Measurements from ENCODE around the gene RIMBP2. TPM values are rescaled to one million over a fixed set of nuclear protein-coding genes. Genes with fewer than 3 reads are reported as not detected.
A peak's percentile ranks its signal among the peaks of the same experiment; 100 is the strongest.

RIMBP2 gene
- total and polyA plus RNA-seq, 4 donors, result 0.39 to 1.0 TPM; not detected in 2

GRCh38 chr12:130627175-130627574, 88.9 kb downstream of the RIMBP2 start:
- Histone ChIP-seq H3K27ac (ENCODE audit: low read depth in 1 of 2, low read length in 2 of 2) (no peak overlapping the region), H3K4me1 (ENCODE audit: control insufficient read depth in 1 of 2, insufficient read depth in 2 of 2, low read length in 2 of 2) (no peaks in the 10 kb centered on the region), H3K27me3 (ENCODE audit: control insufficient read depth in 1 of 2, insufficient read depth in 2 of 2, low read length in 1 of 2) (no peaks in the 10 kb centered on the region), H3K9me3 (ENCODE audit: control insufficient read depth, low read length) (peaks cover 4% of the 10 kb centered on the region), H3K36me3 (ENCODE audit: control insufficient read depth in 1 of 2, insufficient read depth in 2 of 2, low read length in 1 of 2) (no peaks in the 10 kb centered on the region), H3K4me3 (ENCODE audit: low read length in 2 of 2) (no peak overlapping the region)
- intact Hi-C loops (cut with DNase I), result no loop called here
- WGBS, 2 donors, result 84 to 89% methylated on average over 7 of the region's 7 CpGs
- no peak for ATAC-seq (ENCODE audit: low FRiP score)
- DNase-seq, result peak in 1 of 2 donors; percentile 33

GRCh38 chr12:130626601-130627000, 89.5 kb downstream of the RIMBP2 start:
- no peaks in the 10 kb centered on the region for H3K36me3 ChIP-seq (ENCODE audit: control insufficient read depth in 1 of 2, insufficient read depth in 2 of 2, low read length in 1 of 2)
- WGBS, 2 donors, result 78% methylated on average over 11 of the region's 11 CpGs
- H3K9me3 ChIP-seq (ENCODE audit: control insufficient read depth, low read length), result peaks cover 4% of the 10 kb centered on the region
- no peaks in the 10 kb centered on the region for H3K27me3 ChIP-seq (ENCODE audit: control insufficient read depth in 1 of 2, insufficient read depth in 2 of 2, low read length in 1 of 2)
- intact Hi-C loops (cut with DNase I), result no loop called here
- no peak overlapping the region for H3K27ac ChIP-seq (ENCODE audit: low read depth in 1 of 2, low read length in 2 of 2)
- ATAC-seq (ENCODE audit: low FRiP score), result no peak
- no peak overlapping the region for H3K4me3 ChIP-seq (ENCODE audit: low read length in 2 of 2)
- no peaks in the 10 kb centered on the region for H3K4me1 ChIP-seq (ENCODE audit: control insufficient read depth in 1 of 2, insufficient read depth in 2 of 2, low read length in 2 of 2)
- peak in 1 of 2 donors; percentile 17 for DNase-seq

GRCh38 chr12:130625201-130625600, 90.9 kb downstream of the RIMBP2 start:
- H3K4me1 ChIP-seq (ENCODE audit: control insufficient read depth in 1 of 2, insufficient read depth in 2 of 2, low read length in 2 of 2), result no peaks in the 10 kb centered on the region
- peaks cover 4% of the 10 kb centered on the region for H3K9me3 ChIP-seq (ENCODE audit: control insufficient read depth, low read length)
- no peaks in the 10 kb centered on the region for H3K36me3 ChIP-seq (ENCODE audit: control insufficient read depth in 1 of 2, insufficient read depth in 2 of 2, low read length in 1 of 2)
- H3K4me3 ChIP-seq (ENCODE audit: low read length in 2 of 2), result no peak overlapping the region
- ATAC-seq (ENCODE audit: low FRiP score), result no peak
- peak in 1 of 2 donors; percentile 4 for DNase-seq
- H3K27me3 ChIP-seq (ENCODE audit: control insufficient read depth in 1 of 2, insufficient read depth in 2 of 2, low read length in 1 of 2), result no peaks in the 10 kb centered on the region
- WGBS, 2 donors, result 42 to 47% methylated on average over 5 of the region's 5 CpGs
- no peak overlapping the region for H3K27ac ChIP-seq (ENCODE audit: low read depth in 1 of 2, low read length in 2 of 2)
- intact Hi-C loops (cut with DNase I), result no loop called here

- Histone ChIP-seq H3K36me3 (ENCODE audit: control insufficient read depth in 1 of 2, insufficient read depth in 2 of 2, low read length in 1 of 2) (no peaks in the 10 kb centered on the region), H3K27me3 (ENCODE audit: control insufficient read depth in 1 of 2, insufficient read depth in 2 of 2, low read length in 1 of 2) (no peaks in the 10 kb centered on the region), H3K27ac (ENCODE audit: low read depth in 1 of 2, low read length in 2 of 2) (no peak overlapping the region), H3K9me3 (ENCODE audit: control insufficient read depth, low read length) (peaks cover 2% of the 10 kb centered on the region), H3K4me1 (ENCODE audit: control insufficient read depth in 1 of 2, insufficient read depth in 2 of 2, low read length in 2 of 2) (no peaks in the 10 kb centered on the region), H3K4me3 (ENCODE audit: low read length in 2 of 2) (no peak overlapping the region)
- ATAC-seq (ENCODE audit: low FRiP score), result no peak
- intact Hi-C loops (cut with DNase I), result no loop called here
- WGBS, 2 donors, result 66 to 78% methylated on average over 3 of the region's 3 CpGs
- no peak for DNase-seq
These were observed 93.3 kb downstream of the RIMBP2 start for GRCh38 chr12:130622803-130623202.

DNA sequence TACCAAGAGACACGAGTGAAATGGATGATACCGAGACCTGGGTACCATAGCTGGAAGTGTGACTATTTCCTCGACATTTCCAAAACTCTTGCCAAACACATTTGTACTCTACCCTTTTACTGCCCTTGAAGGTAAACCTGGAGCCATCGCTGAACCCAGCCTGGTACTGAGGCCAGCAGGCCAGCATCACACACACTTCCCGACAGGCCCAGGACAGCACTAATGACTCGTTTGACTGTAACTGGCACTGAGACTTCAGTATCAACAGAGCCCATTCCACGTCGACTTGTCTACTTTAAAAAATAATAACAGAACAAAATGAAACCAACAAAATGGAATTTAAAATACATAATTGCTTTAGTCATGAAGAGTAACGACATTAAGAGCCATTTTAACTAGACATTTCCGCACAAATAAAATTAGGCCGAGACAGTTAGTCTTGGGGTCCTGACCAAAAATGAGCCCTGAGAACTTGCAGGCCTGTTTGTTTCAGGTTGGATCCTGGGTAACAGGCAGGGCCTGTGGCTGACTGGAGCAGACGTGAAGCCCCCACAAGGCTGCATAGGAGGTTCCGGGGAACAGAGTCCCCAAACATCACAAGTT, 94.3 kb downstream of the RIMBP2 start:
- intact Hi-C loops (cut with DNase I), result no loop called here
- no peaks in the 10 kb centered on the region for H3K4me1 ChIP-seq (ENCODE audit: control insufficient read depth in 1 of 2, insufficient read depth in 2 of 2, low read length in 2 of 2)
- H3K27ac ChIP-seq (ENCODE audit: low read depth in 1 of 2, low read length in 2 of 2), result no peak overlapping the region
- DNase-seq (no peak), ATAC-seq (ENCODE audit: low FRiP score) (no peak)
- H3K9me3 ChIP-seq (ENCODE audit: control insufficient read depth, low read length), result peaks cover 1% of the 10 kb centered on the region
- 89 to 90% methylated on average over 13 of the region's 13 CpGs for WGBS, 2 donors
- H3K27me3 ChIP-seq (ENCODE audit: control insufficient read depth in 1 of 2, insufficient read depth in 2 of 2, low read length in 1 of 2), result no peaks in the 10 kb centered on the region
- no peaks in the 10 kb centered on the region for H3K36me3 ChIP-seq (ENCODE audit: control insufficient read depth in 1 of 2, insufficient read depth in 2 of 2, low read length in 1 of 2)
- no peak overlapping the region for H3K4me3 ChIP-seq (ENCODE audit: low read length in 2 of 2)

GRCh38 chr12:130620756-130621155, 95.3 kb downstream of the RIMBP2 start:
- ATAC-seq (ENCODE audit: low FRiP score) (no peak), DNase-seq (no peak)
- H3K27me3 ChIP-seq (ENCODE audit: control insufficient read depth in 1 of 2, insufficient read depth in 2 of 2, low read length in 1 of 2), result no peaks in the 10 kb centered on the region
- H3K36me3 ChIP-seq (ENCODE audit: control insufficient read depth in 1 of 2, insufficient read depth in 2 of 2, low read length in 1 of 2), result no peaks in the 10 kb centered on the region
- intact Hi-C loops (cut with DNase I), result no loop called here
- no peaks in the 10 kb centered on the region for H3K4me1 ChIP-seq (ENCODE audit: control insufficient read depth in 1 of 2, insufficient read depth in 2 of 2, low read length in 2 of 2)
- WGBS, 2 donors, result 82 to 88% methylated on average over 6 of the region's 6 CpGs
- H3K9me3 ChIP-seq (ENCODE audit: control insufficient read depth, low read length), result peaks cover 1% of the 10 kb centered on the region
- no peak overlapping the region for H3K27ac ChIP-seq (ENCODE audit: low read depth in 1 of 2, low read length in 2 of 2)
- H3K4me3 ChIP-seq (ENCODE audit: low read length in 2 of 2), result no peak overlapping the region

GRCh38 chr12:130620281-130620680, 95.8 kb downstream of the RIMBP2 start:
- 86 to 89% methylated on average over 14 of the region's 14 CpGs for WGBS, 2 donors
- DNase-seq, result no peak
- H3K4me1 ChIP-seq (ENCODE audit: control insufficient read depth in 1 of 2, insufficient read depth in 2 of 2, low read length in 2 of 2), result no peaks in the 10 kb centered on the region
- intact Hi-C loops (cut with DNase I), result no loop called here
- no peak overlapping the region for H3K27ac ChIP-seq (ENCODE audit: low read depth in 1 of 2, low read length in 2 of 2)
- peaks cover 1% of the 10 kb centered on the region for H3K9me3 ChIP-seq (ENCODE audit: control insufficient read depth, low read length)
- no peak for ATAC-seq (ENCODE audit: low FRiP score)
- H3K27me3 ChIP-seq (ENCODE audit: control insufficient read depth in 1 of 2, insufficient read depth in 2 of 2, low read length in 1 of 2), result no peaks in the 10 kb centered on the region
- no peaks in the 10 kb centered on the region for H3K36me3 ChIP-seq (ENCODE audit: control insufficient read depth in 1 of 2, insufficient read depth in 2 of 2, low read length in 1 of 2)
- H3K4me3 ChIP-seq (ENCODE audit: low read length in 2 of 2), result no peak overlapping the region

- WGBS, 2 donors, result 78 to 85% methylated on average over 16 of the region's 16 CpGs
- ATAC-seq (ENCODE audit: low FRiP score), result no peak
These were observed 96.6 kb downstream of the RIMBP2 start for GRCh38 chr12:130619385-130620001.

GRCh38 chr12:130617219-130617618, 98.9 kb downstream of the RIMBP2 start:
- no peak for ATAC-seq (ENCODE audit: low FRiP score)
- Histone ChIP-seq H3K27me3 (ENCODE audit: control insufficient read depth in 1 of 2, insufficient read depth in 2 of 2, low read length in 1 of 2) (no peaks in the 10 kb centered on the region), H3K4me3 (ENCODE audit: low read length in 2 of 2) (no peak overlapping the region), H3K36me3 (ENCODE audit: control insufficient read depth in 1 of 2, insufficient read depth in 2 of 2, low read length in 1 of 2) (no peaks in the 10 kb centered on the region), H3K4me1 (ENCODE audit: control insufficient read depth in 1 of 2, insufficient read depth in 2 of 2, low read length in 2 of 2) (no peaks in the 10 kb centered on the region), H3K9me3 (ENCODE audit: control insufficient read depth, low read length) (no peaks in the 10 kb centered on the region), H3K27ac (ENCODE audit: low read depth in 1 of 2, low read length in 2 of 2) (no peak overlapping the region)
- no peak for DNase-seq
- intact Hi-C loops (cut with DNase I), result no loop called here
- 65 to 75% methylated on average over 4 of the region's 4 CpGs for WGBS, 2 donors

More at GRCh38 chr12:130619385-130620001, 96.6 kb downstream of the RIMBP2 start:
- Histone ChIP-seq H3K27ac (ENCODE audit: low read depth in 1 of 2, low read length in 2 of 2) (no peak overlapping the region), H3K4me3 (ENCODE audit: low read length in 2 of 2) (no peak overlapping the region), H3K36me3 (ENCODE audit: control insufficient read depth in 1 of 2, insufficient read depth in 2 of 2, low read length in 1 of 2) (no peaks in the 10 kb centered on the region), H3K9me3 (ENCODE audit: control insufficient read depth, low read length) (peaks cover 1% of the 10 kb centered on the region), H3K4me1 (ENCODE audit: control insufficient read depth in 1 of 2, insufficient read depth in 2 of 2, low read length in 2 of 2) (no peaks in the 10 kb centered on the region), H3K27me3 (ENCODE audit: control insufficient read depth in 1 of 2, insufficient read depth in 2 of 2, low read length in 1 of 2) (no peaks in the 10 kb centered on the region)
- intact Hi-C loops (cut with DNase I), result no loop called here
- no peak for DNase-seq
